Spleen (tissue), 13 donors: ENCODE data around the gene SYNM. TPM values are rescaled to one million over a fixed set of nuclear protein-coding genes. Genes with fewer than 3 reads are reported as not detected.
A peak's percentile ranks its signal among the peaks of the same experiment; 100 is the strongest.

Source experiments
- DNase-seq: peaks from one replicate; pipeline ENCODE4 v3.0.0-alpha.2; 2020
- H3K27ac ChIP-seq, 8 donors: fragments of 200-600 bp; sonication (generic) in 7 of 8; 1 replicate in 4 of 8; 2 replicates in 4 of 8; pipeline versions ENCODE4 v1.5.0 to v1.8.0; 2016 to 2021; ENCODE audit warnings: inconsistent platforms in 4 of 8, mild to moderate bottlenecking in 4 of 8, moderate library complexity in 1 of 8
- H3K27me3 ChIP-seq, 7 donors: fragments of 200-600 bp; sonication (generic) in 6 of 7; replicated peaks in 1 of 7; 1 replicate in 4 of 7; 2 replicates in 3 of 7; pipeline versions ENCODE4 v1.5.0 to v1.8.0; 2016 to 2021; ENCODE audit warnings: inconsistent platforms in 3 of 7, mild to moderate bottlenecking in 1 of 7
- H3K36me3 ChIP-seq, 6 donors: fragments of 200-600 bp; sonication (generic) in 5 of 6; 1 replicate in 4 of 6; 2 replicates in 2 of 6; pipeline versions ENCODE4 v1.5.0 to v1.8.0; 2016 to 2021; ENCODE audit warnings: inconsistent platforms in 2 of 6
- H3K4me1 ChIP-seq, 6 donors: fragments of 200-600 bp; sonication (generic) in 5 of 6; 1 replicate in 3 of 6; 2 replicates in 3 of 6; pipeline versions ENCODE4 v1.5.0 to v1.8.0; 2016 to 2021; ENCODE audit warnings: inconsistent platforms in 3 of 6
- H3K4me3 ChIP-seq, 8 donors: fragments of 200-600 bp; sonication (generic) in 7 of 8; 1 replicate in 4 of 8; 2 replicates in 4 of 8; pipeline versions ENCODE4 v1.5.0 to v1.8.0; 2016 to 2021; ENCODE audit warnings: inconsistent platforms in 4 of 8, mild to moderate bottlenecking in 4 of 8, moderate library complexity in 2 of 8
- H3K9me3 ChIP-seq, 8 donors: fragments of 200-600 bp; sonication (generic) in 7 of 8; 1 replicate in 4 of 8; 2 replicates in 4 of 8; pipeline versions ENCODE4 v1.5.0 to v1.8.0; 2016 to 2021; ENCODE audit warnings: inconsistent platforms in 4 of 8
- POLR2A ChIP-seq, 3 donors: fragments of 450-650 bp; IDR thresholded peaks; one replicate each; pipeline ENCODE4 v1.5.1; 2017; ENCODE audit warnings: antibody characterized with exemption in 3 of 3, mild to moderate bottlenecking in 1 of 3
- POLR2AphosphoS5 ChIP-seq, 3 donors: sonication (generic); formaldehyde crosslinking; IDR thresholded peaks; one replicate each; pipeline ENCODE4 v1.5.1; 2017; ENCODE audit warnings: antibody characterized with exemption in 3 of 3
- WGBS, 5 donors: extraction: QIAGEN DNeasy Blood & Tissue Kit in 3 of 5; methylation state at CpG; one replicate each; pipeline versions ENCODE4 v1.1.5 to v1.1.7; 2013 to 2018; 5-methylcytosine and 5-hydroxymethylcytosine counted together
- intact Hi-C: fragments of 100-400 bp; cut with DNase I; formaldehyde crosslinking; loops from one replicate; pipeline ENCODE4 v1.15.0; 2023; ENCODE audit warnings: low total_unique reads
- long read RNA-seq, 2 donors: transcript quantifications; one replicate each; lab custom pipeline, GENCODE V29; 2026
- polyA plus RNA-seq, 3 donors: library from polyadenylated mRNA; stranded (reverse); fragments of 200-250 nt; gene quantifications; one replicate each; pipeline ENCODE4 v1.2.1, GENCODE V29; 2013
- total RNA-seq, 7 donors: library from RNA; depleted of rRNA in 3 of 7; stranded (reverse); fragments of >200 nt in 3 of 7; fragmentation: NEBNext Ultra II Directional in 4 of 7; extraction: Animal tissue kit (Norgen Biotek cat#: 25700) in 4 of 7; gene quantifications; one replicate each; pipeline versions ENCODE4 v1.1.0 to v1.2.1, GENCODE V29; 2016 to 2021
- TF ChIP-seq, protein P1 (sequence below), 11 experiments: fragments of 200-600 bp in 7 of 11; fragments of 450-650 bp in 4 of 11; sonication (generic) in 4 of 11; IDR thresholded peaks in 8 of 11; conservative IDR thresholded peaks in 3 of 11; 1 replicate in 7 of 11; 2 replicates in 4 of 11; pipeline versions ENCODE4 v1.4.0 to v1.8.0; 2016 to 2021; ENCODE audit warnings: antibody characterized with exemption in 11 of 11, inconsistent platforms in 4 of 11, mild to moderate bottlenecking in 1 of 11
- donor health status: healthy with polysubstance abuse.
- donor health status: DM: no; HTN: no; CAD: no; lungs with moderate emphysema.
- donor health status: DM: no; HTN: no; CAD: no.
- donor health status: Bipolar disorder and iron deficiency.
- donor health status: healthy.
- donor health status: DM: no; HTN: no; CAD: no.
- donor health status: DM: yes; HTN: yes; CAD: no.

Gene SYNM, protein sequence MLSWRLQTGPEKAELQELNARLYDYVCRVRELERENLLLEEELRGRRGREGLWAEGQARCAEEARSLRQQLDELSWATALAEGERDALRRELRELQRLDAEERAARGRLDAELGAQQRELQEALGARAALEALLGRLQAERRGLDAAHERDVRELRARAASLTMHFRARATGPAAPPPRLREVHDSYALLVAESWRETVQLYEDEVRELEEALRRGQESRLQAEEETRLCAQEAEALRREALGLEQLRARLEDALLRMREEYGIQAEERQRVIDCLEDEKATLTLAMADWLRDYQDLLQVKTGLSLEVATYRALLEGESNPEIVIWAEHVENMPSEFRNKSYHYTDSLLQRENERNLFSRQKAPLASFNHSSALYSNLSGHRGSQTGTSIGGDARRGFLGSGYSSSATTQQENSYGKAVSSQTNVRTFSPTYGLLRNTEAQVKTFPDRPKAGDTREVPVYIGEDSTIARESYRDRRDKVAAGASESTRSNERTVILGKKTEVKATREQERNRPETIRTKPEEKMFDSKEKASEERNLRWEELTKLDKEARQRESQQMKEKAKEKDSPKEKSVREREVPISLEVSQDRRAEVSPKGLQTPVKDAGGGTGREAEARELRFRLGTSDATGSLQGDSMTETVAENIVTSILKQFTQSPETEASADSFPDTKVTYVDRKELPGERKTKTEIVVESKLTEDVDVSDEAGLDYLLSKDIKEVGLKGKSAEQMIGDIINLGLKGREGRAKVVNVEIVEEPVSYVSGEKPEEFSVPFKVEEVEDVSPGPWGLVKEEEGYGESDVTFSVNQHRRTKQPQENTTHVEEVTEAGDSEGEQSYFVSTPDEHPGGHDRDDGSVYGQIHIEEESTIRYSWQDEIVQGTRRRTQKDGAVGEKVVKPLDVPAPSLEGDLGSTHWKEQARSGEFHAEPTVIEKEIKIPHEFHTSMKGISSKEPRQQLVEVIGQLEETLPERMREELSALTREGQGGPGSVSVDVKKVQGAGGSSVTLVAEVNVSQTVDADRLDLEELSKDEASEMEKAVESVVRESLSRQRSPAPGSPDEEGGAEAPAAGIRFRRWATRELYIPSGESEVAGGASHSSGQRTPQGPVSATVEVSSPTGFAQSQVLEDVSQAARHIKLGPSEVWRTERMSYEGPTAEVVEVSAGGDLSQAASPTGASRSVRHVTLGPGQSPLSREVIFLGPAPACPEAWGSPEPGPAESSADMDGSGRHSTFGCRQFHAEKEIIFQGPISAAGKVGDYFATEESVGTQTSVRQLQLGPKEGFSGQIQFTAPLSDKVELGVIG (N-terminal part only)
- 1 to 10 TPM; 3.3 to 9.4 (median 4.1) TPM for total RNA-seq
- 10 to 100 TPM in 1 of 3 donors, 1 to 10 TPM in 2; 4.1 to 10.7 (median 4.2) TPM for polyA plus RNA-seq
- long read RNA-seq, donor 1, full-length matches to known transcripts, result 1 of 1 reads
- long read RNA-seq, donor 1, partial matches to known transcripts, result 0 of 1 reads
- long read RNA-seq, donor 1, other reads (novel, unspliced or antisense), result 0 of 1 reads
- long read RNA-seq, donor 2, result 0 reads

DNA sequence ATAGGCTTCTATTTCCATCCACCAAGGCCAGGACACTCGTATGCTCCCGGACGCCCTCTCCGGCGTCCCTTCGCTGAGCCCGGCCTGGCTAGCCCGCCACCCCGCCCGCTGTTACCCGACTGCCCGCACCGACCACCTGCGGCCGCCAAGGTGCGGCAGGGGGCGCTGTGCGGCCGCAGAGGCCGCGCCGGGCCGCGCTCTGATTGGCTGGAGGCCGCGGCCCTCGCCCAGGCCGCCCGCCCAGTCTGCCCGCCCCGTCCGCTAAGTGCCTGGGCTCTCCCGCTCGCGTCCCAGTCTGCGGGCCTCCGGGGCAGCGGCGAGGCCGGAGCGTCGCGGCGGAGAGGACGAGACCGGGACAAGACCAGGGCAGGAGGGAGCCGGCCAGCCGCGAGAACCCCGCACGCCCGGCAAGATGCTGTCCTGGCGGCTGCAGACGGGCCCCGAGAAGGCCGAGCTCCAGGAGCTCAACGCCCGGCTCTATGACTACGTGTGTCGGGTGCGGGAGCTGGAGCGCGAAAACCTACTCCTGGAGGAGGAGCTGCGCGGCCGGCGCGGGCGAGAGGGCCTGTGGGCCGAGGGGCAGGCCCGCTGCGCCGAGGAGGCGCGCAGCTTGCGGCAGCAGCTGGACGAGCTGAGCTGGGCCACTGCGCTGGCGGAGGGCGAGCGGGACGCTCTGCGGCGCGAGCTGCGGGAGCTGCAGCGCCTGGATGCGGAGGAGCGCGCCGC is at the start of gene SYNM:
Gene SYNM, plus strand, starts transcription at position 293 of the 726 bp plus-strand sequence. Its CDS starts 120 bp downstream, at position 413.
- Histone ChIP-seq H3K4me3 (peak within 1 kb of the TSS; percentile 21 to 77 (median 50)), H3K27me3 (peaks cover 0 to 89% (median 54%) of the 10 kb centered on the region in 7 donors), H3K4me1 (peaks cover 9 to 50% (median 35%) of the 10 kb centered on the region in 6 donors), H3K27ac (peak within 1 kb of the TSS in 3 of 8 donors; percentile 51 to 68 (median 60)), H3K36me3 (no peaks in the 10 kb centered on the region), H3K9me3 (no peaks in the 10 kb centered on the region)
- WGBS, 5 donors, result 1 to 3% (median 1%) methylated on average over 39 to 91 of the region's 91 CpGs
- intact Hi-C loops, result no loop called here
- TF ChIP-seq POLR2AphosphoS5 (IDR thresholded peaks at IDR 0.05), result peak; percentile 44 to 59 (median 45)
- TF ChIP-seq, protein P1, sequence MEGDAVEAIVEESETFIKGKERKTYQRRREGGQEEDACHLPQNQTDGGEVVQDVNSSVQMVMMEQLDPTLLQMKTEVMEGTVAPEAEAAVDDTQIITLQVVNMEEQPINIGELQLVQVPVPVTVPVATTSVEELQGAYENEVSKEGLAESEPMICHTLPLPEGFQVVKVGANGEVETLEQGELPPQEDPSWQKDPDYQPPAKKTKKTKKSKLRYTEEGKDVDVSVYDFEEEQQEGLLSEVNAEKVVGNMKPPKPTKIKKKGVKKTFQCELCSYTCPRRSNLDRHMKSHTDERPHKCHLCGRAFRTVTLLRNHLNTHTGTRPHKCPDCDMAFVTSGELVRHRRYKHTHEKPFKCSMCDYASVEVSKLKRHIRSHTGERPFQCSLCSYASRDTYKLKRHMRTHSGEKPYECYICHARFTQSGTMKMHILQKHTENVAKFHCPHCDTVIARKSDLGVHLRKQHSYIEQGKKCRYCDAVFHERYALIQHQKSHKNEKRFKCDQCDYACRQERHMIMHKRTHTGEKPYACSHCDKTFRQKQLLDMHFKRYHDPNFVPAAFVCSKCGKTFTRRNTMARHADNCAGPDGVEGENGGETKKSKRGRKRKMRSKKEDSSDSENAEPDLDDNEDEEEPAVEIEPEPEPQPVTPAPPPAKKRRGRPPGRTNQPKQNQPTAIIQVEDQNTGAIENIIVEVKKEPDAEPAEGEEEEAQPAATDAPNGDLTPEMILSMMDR (IDR thresholded peaks at IDR 0.05 in 8 of 11, conservative IDR thresholded peaks at IDR 0.05 in 3 of 11), result peak in 10 of 11 experiments; percentile 11 to 83 (median 71)
- TF ChIP-seq POLR2A (IDR thresholded peaks at IDR 0.05), result no peak
- peak; percentile 86 for DNase-seq

DNA sequence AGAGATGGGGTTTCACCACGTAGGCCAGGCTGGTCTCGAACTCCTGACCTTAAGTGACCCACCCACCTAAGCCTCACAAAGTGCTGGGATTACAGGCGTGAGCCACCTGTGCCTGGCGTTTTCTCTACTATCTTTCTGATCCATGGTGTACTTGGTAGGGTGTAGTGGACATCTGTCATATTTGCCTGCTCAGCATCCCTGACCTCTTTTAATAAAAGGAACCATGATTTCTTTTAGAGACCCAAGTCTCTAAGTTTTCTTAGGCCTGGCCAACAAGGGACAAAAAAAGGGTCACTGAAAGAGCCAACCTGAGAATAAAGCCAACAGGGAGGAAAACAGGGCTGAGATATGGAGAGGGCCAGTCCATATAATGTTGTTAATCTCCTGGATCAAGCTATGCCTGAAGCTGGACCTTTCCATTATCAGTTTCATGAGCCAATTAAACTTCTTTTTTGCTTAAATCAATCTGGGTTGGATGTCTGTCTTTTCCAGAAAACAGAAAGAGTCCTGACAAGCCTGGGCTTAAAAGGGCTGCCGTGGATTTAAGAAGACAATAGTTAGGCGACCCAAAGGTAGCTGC is 49.2 kb upstream of the SYNM start:
- H3K36me3 ChIP-seq, result no peaks in the 10 kb centered on the region
- H3K27ac ChIP-seq, result no peak overlapping the region
- H3K4me1 ChIP-seq, result peaks cover 0 to 30% (median 18%) of the 10 kb centered on the region in 6 donors
- TF ChIP-seq POLR2AphosphoS5 (IDR thresholded peaks at IDR 0.05) (no peak), POLR2A (IDR thresholded peaks at IDR 0.05) (no peak)
- TF ChIP-seq, protein P1 (IDR thresholded peaks at IDR 0.05 in 8 of 11, conservative IDR thresholded peaks at IDR 0.05 in 3 of 11), result no peak
- no peaks in the 10 kb centered on the region for H3K9me3 ChIP-seq
- H3K4me3 ChIP-seq, result no peak overlapping the region
- 70 to 79% (median 78%) methylated on average over 6 of the region's 6 CpGs for WGBS, 5 donors
- H3K27me3 ChIP-seq, result peaks cover 2 to 40% (median 22%) of the 10 kb centered on the region in 7 donors
- DNase-seq, result no peak
- intact Hi-C loops, result no loop called here

DNA sequence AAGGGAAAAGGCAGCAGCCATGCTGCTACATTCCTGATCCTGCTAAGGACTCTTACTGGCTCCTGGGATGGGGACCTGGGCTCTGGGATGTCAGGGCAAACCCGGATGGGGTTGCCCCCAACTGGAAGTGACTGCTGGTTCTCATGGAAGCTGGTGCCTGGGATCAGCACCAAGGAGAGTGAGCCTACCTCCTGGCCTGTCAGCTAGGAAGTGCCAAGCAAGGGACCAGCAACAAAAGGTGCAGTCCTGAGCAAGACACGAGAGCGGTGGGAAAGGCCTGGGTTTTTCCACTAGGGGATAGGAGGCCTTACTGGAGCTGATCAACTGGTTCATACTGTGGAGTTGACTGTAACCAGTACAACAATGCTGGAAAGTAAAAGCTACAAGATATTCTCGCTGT is 47.9 kb upstream of the SYNM start:
- intact Hi-C loops, result no loop called here

More for the DNA sequence above, 47.9 kb upstream of the SYNM start:
- H3K27me3 ChIP-seq, result peaks cover 2 to 54% (median 23%) of the 10 kb centered on the region in 7 donors
- WGBS, 5 donors, result 59 to 87% (median 85%) methylated on average over 4 of the region's 4 CpGs
- H3K9me3 ChIP-seq, result no peaks in the 10 kb centered on the region
- TF ChIP-seq POLR2AphosphoS5 (IDR thresholded peaks at IDR 0.05), result no peak
- no peak for TF ChIP-seq POLR2A (IDR thresholded peaks at IDR 0.05)
- H3K4me1 ChIP-seq, result peaks cover 0 to 27% (median 18%) of the 10 kb centered on the region in 6 donors
- no peak overlapping the region for H3K27ac ChIP-seq
- H3K4me3 ChIP-seq, result no peak overlapping the region
- no peaks in the 10 kb centered on the region for H3K36me3 ChIP-seq
- peak; percentile 32 for DNase-seq
